M059J (cell line): ENCODE results near the gene EHBP1. TPM values are rescaled to one million over a fixed set of nuclear protein-coding genes. Genes with fewer than 3 reads are reported as not detected.
A peak's percentile ranks its signal among the peaks of the same experiment; 100 is the strongest.

ENCODE experiments used
- DNase-seq: peaks from one replicate; pipeline ENCODE4 v3.0.0-alpha.2; 2012; ENCODE audit warnings: low read depth
- total RNA-seq: library from RNA; depleted of rRNA; stranded (reverse); fragments of >200 nt; shearing (Covaris generic); gene quantifications from 2 replicates; pipeline ENCODE4 v1.2.3, GENCODE V29; 2014; rRNA removed

The EHBP1 gene
- total RNA-seq = 41.0 and 50.2 TPM in 2 replicates

GRCh38 chr2:62705007-62705829 lies at the start of gene EHBP1:
Gene EHBP1 (plus strand): TSS chr2:62705713. CDS start chr2:62707192, 1,479 bp downstream.
- peak; percentile 100 for DNase-seq

- DNase-seq = no peak
Observed at GRCh38 chr2:62657783-62658182, 47.7 kb upstream of the EHBP1 start.

- no peak for DNase-seq
Observed at GRCh38 chr2:62658891-62659290, 46.6 kb upstream of the EHBP1 start.

GRCh38 chr2:62660087-62660486 lies 45.4 kb upstream of the EHBP1 start:
- no peak for DNase-seq

GRCh38 chr2:62660582-62661262 lies 44.8 kb upstream of the EHBP1 start:
- peak; percentile 85 for DNase-seq

GRCh38 chr2:62661263-62661635 lies 44.3 kb upstream of the EHBP1 start:
- DNase-seq = peak; percentile 58

GRCh38 chr2:62662131-62662530 lies 43.4 kb upstream of the EHBP1 start:
- DNase-seq = no peak

- no peak for DNase-seq
Observed at GRCh38 chr2:62662554-62662953, 43.0 kb upstream of the EHBP1 start.

- peak; percentile 66 for DNase-seq
Observed at GRCh38 chr2:62663411-62663810, 42.1 kb upstream of the EHBP1 start.

- DNase-seq = peak; percentile 44
Observed at GRCh38 chr2:62663920-62664795, 41.4 kb upstream of the EHBP1 start.

GRCh38 chr2:62665446-62665845 lies 40.1 kb upstream of the EHBP1 start:
- no peak for DNase-seq

GRCh38 chr2:62669180-62669579 lies 36.3 kb upstream of the EHBP1 start:
- DNase-seq = no peak

GRCh38 chr2:62672601-62673000 lies 32.9 kb upstream of the EHBP1 start:
- DNase-seq = peak; percentile 77

- no peak for DNase-seq
Observed at GRCh38 chr2:62675062-62675461, 30.5 kb upstream of the EHBP1 start.

GRCh38 chr2:62685256-62685655 lies 20.3 kb upstream of the EHBP1 start:
- DNase-seq = no peak

GRCh38 chr2:62686012-62686685 lies 19.4 kb upstream of the EHBP1 start:
- DNase-seq = no peak

- peak; percentile 70 for DNase-seq
Observed at GRCh38 chr2:62687636-62688035, 17.9 kb upstream of the EHBP1 start.

GRCh38 chr2:62688771-62689170 lies 16.7 kb upstream of the EHBP1 start:
- DNase-seq = no peak

GRCh38 chr2:62691186-62691585 lies 14.3 kb upstream of the EHBP1 start:
- no peak for DNase-seq

GRCh38 chr2:62692225-62692624 lies 13.3 kb upstream of the EHBP1 start:
- no peak for DNase-seq

- DNase-seq = no peak
Observed at GRCh38 chr2:62698653-62699052, 6.9 kb upstream of the EHBP1 start.

- no peak for DNase-seq
Observed at GRCh38 chr2:62704654-62705006, 883 bp upstream of the EHBP1 start.
